Measurements from ENCODE around the gene KRTAP13-4. TPM values are rescaled to one million over a fixed set of nuclear protein-coding genes. Genes with fewer than 3 reads are reported as not detected.

Gene KRTAP13-4
- total and polyA plus RNA-seq, 2 donors (not counting 1 experiment from before 2014, with no cell fraction given) = not detected

- Histone ChIP-seq H3K4me1 (ENCODE audit: control insufficient read depth, extremely low read depth, insufficient read depth, low read length) (no peaks in the 10 kb centered on the region), H3K9ac (ENCODE audit: insufficient read depth, low read length) (no peak overlapping the region), H3K9me3 (ENCODE audit: control insufficient read depth, insufficient read depth, low read depth, low read length) (no peaks in the 10 kb centered on the region), H3K27ac (ENCODE audit: insufficient read depth, low read length) (no peak overlapping the region), H4K20me1 (ENCODE audit: control insufficient read depth, extremely low read depth, insufficient read depth, low read length) (no peaks in the 10 kb centered on the region), H3K27me3 (ENCODE audit: control insufficient read depth, insufficient read depth, low read length) (no peaks in the 10 kb centered on the region), H2AFZ (ENCODE audit: low read length) (no peak overlapping the region), H3K4me3 (replicated peaks in 1 of 4; ENCODE audit: control extremely low read depth in 1 of 4, insufficient read depth in 1 of 4, low read depth in 3 of 4, low read length in 4 of 4) (no peak overlapping the region), H3K79me2 (ENCODE audit: control insufficient read depth, insufficient read depth, low read length) (no peaks in the 10 kb centered on the region), H3K36me3 (ENCODE audit: control insufficient read depth, insufficient read depth, low read length) (no peaks in the 10 kb centered on the region), H3K4me2 (ENCODE audit: extremely low read depth, insufficient read depth, low read length) (no peak overlapping the region)
- no peak for TF ChIP-seq CTCF (conservative IDR thresholded peaks at IDR 0.05 in 1 of 2, IDR thresholded peaks at IDR 0.05 in 1 of 2; ENCODE audit: low read depth in 1 of 2, low read length in 2 of 2)
- no peak for TF ChIP-seq EZH2 (IDR thresholded peaks at IDR 0.05; ENCODE audit: low read length, missing control alignments)
- DNase-seq (ENCODE audit: low read depth in 2 of 2) = no peak
Observed at GRCh38 chr21:30444204-30444603, 14.2 kb downstream of the KRTAP13-4 start.

GRCh38 chr21:30447056-30447455, 17.0 kb downstream of the KRTAP13-4 start:
- H3K9ac ChIP-seq (ENCODE audit: insufficient read depth, low read length) = no peak overlapping the region
- H2AFZ ChIP-seq (ENCODE audit: low read length) = no peak overlapping the region
- DNase-seq (ENCODE audit: low read depth in 2 of 2) = no peak
- no peak overlapping the region for H3K4me2 ChIP-seq (ENCODE audit: extremely low read depth, insufficient read depth, low read length)
- H3K9me3 ChIP-seq (ENCODE audit: control insufficient read depth, insufficient read depth, low read depth, low read length) = no peaks in the 10 kb centered on the region
- no peak overlapping the region for H3K4me3 ChIP-seq (replicated peaks in 1 of 4; ENCODE audit: control extremely low read depth in 1 of 4, insufficient read depth in 1 of 4, low read depth in 3 of 4, low read length in 4 of 4)
- no peaks in the 10 kb centered on the region for H3K27me3 ChIP-seq (ENCODE audit: control insufficient read depth, insufficient read depth, low read length)
- no peak for TF ChIP-seq CTCF (conservative IDR thresholded peaks at IDR 0.05 in 1 of 2, IDR thresholded peaks at IDR 0.05 in 1 of 2; ENCODE audit: low read depth in 1 of 2, low read length in 2 of 2)
- no peak for TF ChIP-seq EZH2 (IDR thresholded peaks at IDR 0.05; ENCODE audit: low read length, missing control alignments)
- H3K4me1 ChIP-seq (ENCODE audit: control insufficient read depth, extremely low read depth, insufficient read depth, low read length) = no peaks in the 10 kb centered on the region
- H3K27ac ChIP-seq (ENCODE audit: insufficient read depth, low read length) = no peak overlapping the region
- H4K20me1 ChIP-seq (ENCODE audit: control insufficient read depth, extremely low read depth, insufficient read depth, low read length) = no peaks in the 10 kb centered on the region
- H3K79me2 ChIP-seq (ENCODE audit: control insufficient read depth, insufficient read depth, low read length) = no peaks in the 10 kb centered on the region
- H3K36me3 ChIP-seq (ENCODE audit: control insufficient read depth, insufficient read depth, low read length) = no peaks in the 10 kb centered on the region

GRCh38 chr21:30448514-30448913, 18.5 kb downstream of the KRTAP13-4 start:
- Histone ChIP-seq H3K27ac (ENCODE audit: insufficient read depth, low read length) (no peak overlapping the region), H3K9ac (ENCODE audit: insufficient read depth, low read length) (no peak overlapping the region), H2AFZ (ENCODE audit: low read length) (no peak overlapping the region), H3K4me2 (ENCODE audit: extremely low read depth, insufficient read depth, low read length) (no peak overlapping the region), H3K79me2 (ENCODE audit: control insufficient read depth, insufficient read depth, low read length) (no peaks in the 10 kb centered on the region), H3K4me1 (ENCODE audit: control insufficient read depth, extremely low read depth, insufficient read depth, low read length) (no peaks in the 10 kb centered on the region), H4K20me1 (ENCODE audit: control insufficient read depth, extremely low read depth, insufficient read depth, low read length) (no peaks in the 10 kb centered on the region), H3K36me3 (ENCODE audit: control insufficient read depth, insufficient read depth, low read length) (no peaks in the 10 kb centered on the region), H3K27me3 (ENCODE audit: control insufficient read depth, insufficient read depth, low read length) (no peaks in the 10 kb centered on the region), H3K9me3 (ENCODE audit: control insufficient read depth, insufficient read depth, low read depth, low read length) (no peaks in the 10 kb centered on the region), H3K4me3 (replicated peaks in 1 of 4; ENCODE audit: control extremely low read depth in 1 of 4, insufficient read depth in 1 of 4, low read depth in 3 of 4, low read length in 4 of 4) (no peak overlapping the region)
- no peak for DNase-seq (ENCODE audit: low read depth in 2 of 2)
- TF ChIP-seq EZH2 (IDR thresholded peaks at IDR 0.05; ENCODE audit: low read length, missing control alignments) = no peak
- no peak for TF ChIP-seq CTCF (conservative IDR thresholded peaks at IDR 0.05 in 1 of 2, IDR thresholded peaks at IDR 0.05 in 1 of 2; ENCODE audit: low read depth in 1 of 2, low read length in 2 of 2)

Measured in fibroblast of lung (primary cell).